ENCODE data around the gene MEIOSIN.

The MEIOSIN gene

GRCh38 chr19:45712699-45713067 is 20.6 kb upstream of the MEIOSIN start:
- no peak overlapping the region for H3K9ac ChIP-seq (ENCODE audit: low read length)
- H4K20me1 ChIP-seq (ENCODE audit: insufficient read depth, low read length), result no peaks in the 10 kb centered on the region
- no peak overlapping the region for H2AFZ ChIP-seq (ENCODE audit: low read depth, low read length)
- H3K27ac ChIP-seq (ENCODE audit: low read length), result no peak overlapping the region
- no peaks in the 10 kb centered on the region for H3K9me3 ChIP-seq (ENCODE audit: insufficient read depth, low read length)
- H3K4me3 ChIP-seq (ENCODE audit: low read length), result no peak overlapping the region
- peaks cover 41% of the 10 kb centered on the region for H3K79me2 ChIP-seq (ENCODE audit: low read length)
- peaks cover 25% of the 10 kb centered on the region for H3K36me3 ChIP-seq (replicated peaks; ENCODE audit: low read depth, low read length)
- no peak overlapping the region for H3K4me2 ChIP-seq (ENCODE audit: low read length)
- H3K4me1 ChIP-seq (ENCODE audit: low read length), result peaks cover 22% of the 10 kb centered on the region
- H3K27me3 ChIP-seq (ENCODE audit: low read depth, low read length), result no peaks in the 10 kb centered on the region
- TF ChIP-seq CTCF (IDR thresholded peaks at IDR 0.05; ENCODE audit: low read depth, low read length) (no peak), EZH2phosphoT487 (IDR thresholded peaks at IDR 0.05; ENCODE audit: low read depth) (no peak)

- peaks cover 24% of the 10 kb centered on the region for H3K4me1 ChIP-seq (ENCODE audit: low read length)
- no peak for TF ChIP-seq EZH2phosphoT487 (IDR thresholded peaks at IDR 0.05; ENCODE audit: low read depth)
- no peak for TF ChIP-seq CTCF (IDR thresholded peaks at IDR 0.05; ENCODE audit: low read depth, low read length)
- H3K79me2 ChIP-seq (ENCODE audit: low read length), result peaks cover 45% of the 10 kb centered on the region
- H3K4me3 ChIP-seq (ENCODE audit: low read length), result no peak overlapping the region
- H2AFZ ChIP-seq (ENCODE audit: low read depth, low read length), result no peak overlapping the region
- H3K27me3 ChIP-seq (ENCODE audit: low read depth, low read length), result no peaks in the 10 kb centered on the region
- H3K9ac ChIP-seq (ENCODE audit: low read length), result no peak overlapping the region
- H4K20me1 ChIP-seq (ENCODE audit: insufficient read depth, low read length), result no peaks in the 10 kb centered on the region
- peaks cover 24% of the 10 kb centered on the region for H3K36me3 ChIP-seq (replicated peaks; ENCODE audit: low read depth, low read length)
- no peak overlapping the region for H3K27ac ChIP-seq (ENCODE audit: low read length)
- H3K9me3 ChIP-seq (ENCODE audit: insufficient read depth, low read length), result no peaks in the 10 kb centered on the region
- no peak overlapping the region for H3K4me2 ChIP-seq (ENCODE audit: low read length)
Measured at GRCh38 chr19:45713141-45713540, 20.1 kb upstream of the MEIOSIN start.

- H3K27ac ChIP-seq (ENCODE audit: low read length), result no peak overlapping the region
- peaks cover 60% of the 10 kb centered on the region for H3K79me2 ChIP-seq (ENCODE audit: low read length)
- H3K4me2 ChIP-seq (ENCODE audit: low read length), result no peak overlapping the region
- H3K4me3 ChIP-seq (ENCODE audit: low read length), result no peak overlapping the region
- no peaks in the 10 kb centered on the region for H3K9me3 ChIP-seq (ENCODE audit: insufficient read depth, low read length)
- H2AFZ ChIP-seq (ENCODE audit: low read depth, low read length), result no peak overlapping the region
- peaks cover 26% of the 10 kb centered on the region for H3K36me3 ChIP-seq (replicated peaks; ENCODE audit: low read depth, low read length)
- H3K4me1 ChIP-seq (ENCODE audit: low read length), result peaks cover 28% of the 10 kb centered on the region
- H3K27me3 ChIP-seq (ENCODE audit: low read depth, low read length), result no peaks in the 10 kb centered on the region
- TF ChIP-seq CTCF (IDR thresholded peaks at IDR 0.05; ENCODE audit: low read depth, low read length), result no peak
- TF ChIP-seq EZH2phosphoT487 (IDR thresholded peaks at IDR 0.05; ENCODE audit: low read depth), result no peak
- no peaks in the 10 kb centered on the region for H4K20me1 ChIP-seq (ENCODE audit: insufficient read depth, low read length)
- H3K9ac ChIP-seq (ENCODE audit: low read length), result no peak overlapping the region
Measured at GRCh38 chr19:45715139-45715538, 18.1 kb upstream of the MEIOSIN start.

- H3K36me3 ChIP-seq (replicated peaks; ENCODE audit: low read depth, low read length), result peaks cover 27% of the 10 kb centered on the region
- H3K4me3 ChIP-seq (ENCODE audit: low read length), result peak overlapping the region; percentile 83
- H3K79me2 ChIP-seq (ENCODE audit: low read length), result peaks cover 58% of the 10 kb centered on the region
- peaks cover 17% of the 10 kb centered on the region for H3K4me1 ChIP-seq (ENCODE audit: low read length)
- H3K27ac ChIP-seq (ENCODE audit: low read length), result peak overlapping the region; percentile 47
- no peaks in the 10 kb centered on the region for H4K20me1 ChIP-seq (ENCODE audit: insufficient read depth, low read length)
- H3K9ac ChIP-seq (ENCODE audit: low read length), result peak overlapping the region; percentile 90
- H3K27me3 ChIP-seq (ENCODE audit: low read depth, low read length), result no peaks in the 10 kb centered on the region
- peak overlapping the region; percentile 18; the same call in 1 of the 2 replicates for H2AFZ ChIP-seq (ENCODE audit: low read depth, low read length)
- no peaks in the 10 kb centered on the region for H3K9me3 ChIP-seq (ENCODE audit: insufficient read depth, low read length)
- H3K4me2 ChIP-seq (ENCODE audit: low read length), result peak overlapping the region; percentile 86
- no peak for TF ChIP-seq EZH2phosphoT487 (IDR thresholded peaks at IDR 0.05; ENCODE audit: low read depth)
- no peak for TF ChIP-seq CTCF (IDR thresholded peaks at IDR 0.05; ENCODE audit: low read depth, low read length)
Measured at GRCh38 chr19:45716359-45717130, 16.7 kb upstream of the MEIOSIN start.
